Neural progenitor cell (in vitro differentiated cells): ENCODE data around the gene GREB1L. TPM values are rescaled to one million over a fixed set of nuclear protein-coding genes. Genes with fewer than 3 reads are reported as not detected.

Experiments
- DNase-seq: peaks from one replicate; pipeline ENCODE4 v3.0.0-alpha.2; 2016; ENCODE audit warnings: low spot score
- H2AFZ ChIP-seq: fragments of 200-600 bp; sonication (generic); replicated peaks from 2 replicates; pipeline ENCODE4 v1.6.1; 2016; ENCODE audit warnings: antibody characterized with exemption
- H3F3A ChIP-seq: fragments of 200-600 bp; sonication (generic); 2 replicates; pipeline ENCODE4 v1.6.1; 2016; ENCODE audit warnings: antibody characterized with exemption, low read depth
- H3K27ac ChIP-seq: fragments of 200-600 bp; sonication (generic); 2 replicates; pipeline ENCODE4 v1.5.1; 2016; ENCODE audit warnings: mild to moderate bottlenecking
- H3K27me3 ChIP-seq: fragments of 200-600 bp; sonication (generic); 2 replicates; pipeline ENCODE4 v1.6.1; 2016; ENCODE audit warnings: mild to moderate bottlenecking, moderate library complexity
- H3K36me3 ChIP-seq: fragments of 200-600 bp; sonication (generic); 2 replicates; pipeline ENCODE4 v1.5.1; 2016
- H3K4me1 ChIP-seq: fragments of 200-600 bp; sonication (generic); 2 replicates; pipeline ENCODE4 v1.6.1; 2016; ENCODE audit warnings: mixed run types
- H3K4me2 ChIP-seq: fragments of 200-600 bp; sonication (generic); 2 replicates; pipeline ENCODE4 v1.6.1; 2016
- H3K4me3 ChIP-seq: fragments of 200-600 bp; sonication (generic); 2 replicates; pipeline ENCODE4 v1.5.1; 2016
- H3K79me2 ChIP-seq: fragments of 200-600 bp; sonication (generic); 2 replicates; pipeline ENCODE4 v1.6.1; 2016; ENCODE audit warnings: low read depth
- H3K9ac ChIP-seq: fragments of 200-600 bp; sonication (generic); 2 replicates; pipeline ENCODE4 v1.6.1; 2016
- H3K9me3 ChIP-seq: fragments of 200-600 bp; sonication (generic); 2 replicates; pipeline ENCODE4 v1.5.1; 2016; ENCODE audit warnings: low read depth
- H4K20me1 ChIP-seq: fragments of 200-600 bp; sonication (generic); 2 replicates; pipeline ENCODE4 v1.6.1; 2016; ENCODE audit warnings: low read depth
- H3K27ac Mint-ChIP-seq: 3 replicates; pipeline ENCODE4 v1.8.0; 2021; ENCODE audit warnings: mixed read lengths
- H3K27me3 Mint-ChIP-seq: 2 replicates; pipeline ENCODE4 v1.8.0; 2022; ENCODE audit warnings: low read depth, mild to moderate bottlenecking, inconsistent platforms, moderate library complexity, mixed read lengths; ENCODE audit not compliant: insufficient read depth
- H3K36me3 Mint-ChIP-seq: 3 replicates; pipeline ENCODE4 v1.8.0; 2021; ENCODE audit warnings: mixed read lengths
- H3K4me1 Mint-ChIP-seq: 3 replicates; pipeline ENCODE4 v1.8.0; 2021; ENCODE audit warnings: mixed read lengths
- H3K4me3 Mint-ChIP-seq: 3 replicates; pipeline ENCODE4 v1.8.0; 2021; ENCODE audit warnings: mild to moderate bottlenecking, moderate library complexity, mixed read lengths
- H3K9me3 Mint-ChIP-seq: 3 replicates; pipeline ENCODE4 v1.8.0; 2020; ENCODE audit warnings: mixed read lengths
- CTCF ChIP-seq: fragments of 200-600 bp; sonication (generic); IDR thresholded peaks from 2 replicates; pipeline ENCODE4 v1.5.1; 2017; ENCODE audit warnings: antibody characterized with exemption, mild to moderate bottlenecking
- EZH2 ChIP-seq: fragments of 200-600 bp; sonication (generic); IDR thresholded peaks from 2 replicates; pipeline ENCODE4 v1.6.1; 2017; ENCODE audit warnings: antibody characterized with exemption, mild to moderate bottlenecking, moderate library complexity
- EZH2phosphoT487 ChIP-seq: fragments of 200-600 bp; sonication (generic); IDR thresholded peaks from 2 replicates; pipeline ENCODE4 v1.6.1; 2017; ENCODE audit warnings: antibody characterized with exemption
- total RNA-seq: library from RNA; depleted of rRNA; stranded (reverse); fragments of >200 nt; gene quantifications from 2 replicates; pipeline ENCODE4 v1.2.3, GENCODE V29; 2015; ENCODE audit warnings: low replicate concordance

The GREB1L gene
- total RNA-seq, 1 donor from 2014 or later = 278 TPM

GRCh38 chr18:21196426-21196825, 45.6 kb upstream of the GREB1L start:
- Histone ChIP-seq H3K4me2 (no peak overlapping the region), H3F3A (no peaks in the 10 kb centered on the region), H2AFZ (no peak overlapping the region), H3K79me2 (no peaks in the 10 kb centered on the region), H3K4me1 (peaks cover 13% of the 10 kb centered on the region), H3K9me3 (no peaks in the 10 kb centered on the region), H3K27me3 (no peaks in the 10 kb centered on the region), H3K4me3 (no peak overlapping the region), H3K27ac (no peak overlapping the region), H3K36me3 (no peaks in the 10 kb centered on the region), H3K9ac (no peak overlapping the region), H4K20me1 (no peaks in the 10 kb centered on the region)
- TF ChIP-seq EZH2 (no peak), EZH2phosphoT487 (no peak), CTCF (no peak)
- H3K9me3 Mint-ChIP-seq = no peaks in the 10 kb centered on the region
- no peak for DNase-seq
- H3K4me1 Mint-ChIP-seq = no peaks in the 10 kb centered on the region
- no peak overlapping the region for H3K4me3 Mint-ChIP-seq
- no peaks in the 10 kb centered on the region for H3K36me3 Mint-ChIP-seq
- H3K27me3 Mint-ChIP-seq = no peaks in the 10 kb centered on the region
- H3K27ac Mint-ChIP-seq = no peak overlapping the region

- no peak overlapping the region for H3K4me3 ChIP-seq
- no peak overlapping the region for H3K9ac ChIP-seq
- no peaks in the 10 kb centered on the region for H3K4me1 ChIP-seq
- Mint-ChIP-seq H3K4me3 (no peak overlapping the region), H3K9me3 (peaks cover 5% of the 10 kb centered on the region), H3K27ac (no peak overlapping the region), H3K27me3 (no peaks in the 10 kb centered on the region), H3K36me3 (no peaks in the 10 kb centered on the region), H3K4me1 (no peaks in the 10 kb centered on the region)
- H3F3A ChIP-seq = no peaks in the 10 kb centered on the region
- no peaks in the 10 kb centered on the region for H3K27me3 ChIP-seq
- TF ChIP-seq CTCF = no peak
- no peak for TF ChIP-seq EZH2phosphoT487
- no peak for TF ChIP-seq EZH2
- DNase-seq = no peak
- H3K4me2 ChIP-seq = no peak overlapping the region
- no peak overlapping the region for H2AFZ ChIP-seq
- no peaks in the 10 kb centered on the region for H4K20me1 ChIP-seq
- H3K9me3 ChIP-seq = no peaks in the 10 kb centered on the region
- no peaks in the 10 kb centered on the region for H3K79me2 ChIP-seq
- H3K27ac ChIP-seq = no peak overlapping the region
- H3K36me3 ChIP-seq = no peaks in the 10 kb centered on the region
These were observed 38.9 kb upstream of the GREB1L start for GRCh38 chr18:21203126-21203525.

GRCh38 chr18:21203542-21204241, 38.3 kb upstream of the GREB1L start:
- Histone ChIP-seq H3K4me2 (no peak overlapping the region), H3K79me2 (no peaks in the 10 kb centered on the region)
- no peaks in the 10 kb centered on the region for H3K36me3 Mint-ChIP-seq

More at GRCh38 chr18:21203542-21204241, 38.3 kb upstream of the GREB1L start:
- H3K4me1 ChIP-seq = no peaks in the 10 kb centered on the region
- H3K27me3 Mint-ChIP-seq = no peaks in the 10 kb centered on the region
- H3F3A ChIP-seq = no peaks in the 10 kb centered on the region
- H3K27ac Mint-ChIP-seq = no peak overlapping the region
- TF ChIP-seq CTCF (no peak), EZH2 (no peak), EZH2phosphoT487 (no peak)
- H3K27me3 ChIP-seq = no peaks in the 10 kb centered on the region
- DNase-seq = no peak
- no peaks in the 10 kb centered on the region for H3K36me3 ChIP-seq
- no peak overlapping the region for H2AFZ ChIP-seq
- no peaks in the 10 kb centered on the region for H3K4me1 Mint-ChIP-seq
- no peaks in the 10 kb centered on the region for H4K20me1 ChIP-seq
- no peak overlapping the region for H3K4me3 ChIP-seq
- no peak overlapping the region for H3K4me3 Mint-ChIP-seq
- H3K27ac ChIP-seq = no peak overlapping the region
- no peak overlapping the region for H3K9ac ChIP-seq
- no peaks in the 10 kb centered on the region for H3K9me3 ChIP-seq
- H3K9me3 Mint-ChIP-seq = peaks cover 5% of the 10 kb centered on the region
